KMS-11 (cell line): ENCODE measurements around the gene ESAM.
A peak's percentile ranks its signal among the peaks of the same experiment; 100 is the strongest.

Experiments used
- H2AFZ ChIP-seq: fragments of 200-600 bp; sonication (generic); 2 replicates; pipeline ENCODE4 v1.6.1; 2016; ENCODE audit warnings: antibody characterized with exemption, mixed run types, low read depth
- H3K27ac ChIP-seq: fragments of 200-600 bp; sonication (generic); 2 replicates; pipeline ENCODE4 v1.6.1; 2016; ENCODE audit warnings: mild to moderate bottlenecking, mixed run types
- H3K27me3 ChIP-seq: fragments of 200-600 bp; sonication (generic); 2 replicates; pipeline ENCODE4 v1.6.1; 2017; ENCODE audit warnings: mild to moderate bottlenecking, low read depth, mixed run types, moderate library complexity; ENCODE audit not compliant: insufficient read depth
- H3K36me3 ChIP-seq: fragments of 200-600 bp; sonication (generic); 2 replicates; pipeline ENCODE4 v1.6.1; 2017; ENCODE audit warnings: mild to moderate bottlenecking, mixed run types; ENCODE audit not compliant: insufficient read depth
- H3K4me1 ChIP-seq: fragments of 200-600 bp; sonication (generic); 2 replicates; pipeline ENCODE4 v1.6.1; 2016; ENCODE audit warnings: mild to moderate bottlenecking, low read depth, mixed run types; ENCODE audit not compliant: poor library complexity, severe bottlenecking
- H3K4me2 ChIP-seq: fragments of 200-600 bp; sonication (generic); 2 replicates; pipeline ENCODE4 v1.7.0; 2016; ENCODE audit warnings: mild to moderate bottlenecking, mixed run types
- H3K4me3 ChIP-seq: fragments of 200-600 bp; sonication (generic); IDR thresholded peaks from 2 replicates; pipeline ENCODE4 v1.6.1; 2017; ENCODE audit warnings: low read depth, low read length, mixed read lengths; ENCODE audit not compliant: insufficient read depth
- H3K79me2 ChIP-seq: fragments of 200-600 bp; sonication (generic); 2 replicates; pipeline ENCODE4 v1.6.1; 2016; ENCODE audit warnings: low read depth, mixed run types; ENCODE audit not compliant: insufficient read depth
- H3K9ac ChIP-seq: fragments of 200-600 bp; sonication (generic); 2 replicates; pipeline ENCODE4 v1.6.1; 2016; ENCODE audit warnings: mild to moderate bottlenecking, mixed run types
- H4K20me1 ChIP-seq: fragments of 200-600 bp; sonication (generic); 2 replicates; pipeline ENCODE4 v1.6.1; 2016; ENCODE audit warnings: mild to moderate bottlenecking, mixed run types; ENCODE audit not compliant: insufficient read depth
- TF ChIP-seq, protein P1 (sequence below): fragments of 200-600 bp; sonication (generic); conservative IDR thresholded peaks from 2 replicates; pipeline ENCODE4 v1.6.1; 2017; ENCODE audit warnings: low read depth, mild to moderate bottlenecking, antibody characterized with exemption, low read length, moderate library complexity, mixed read lengths

Gene ESAM

DNA sequence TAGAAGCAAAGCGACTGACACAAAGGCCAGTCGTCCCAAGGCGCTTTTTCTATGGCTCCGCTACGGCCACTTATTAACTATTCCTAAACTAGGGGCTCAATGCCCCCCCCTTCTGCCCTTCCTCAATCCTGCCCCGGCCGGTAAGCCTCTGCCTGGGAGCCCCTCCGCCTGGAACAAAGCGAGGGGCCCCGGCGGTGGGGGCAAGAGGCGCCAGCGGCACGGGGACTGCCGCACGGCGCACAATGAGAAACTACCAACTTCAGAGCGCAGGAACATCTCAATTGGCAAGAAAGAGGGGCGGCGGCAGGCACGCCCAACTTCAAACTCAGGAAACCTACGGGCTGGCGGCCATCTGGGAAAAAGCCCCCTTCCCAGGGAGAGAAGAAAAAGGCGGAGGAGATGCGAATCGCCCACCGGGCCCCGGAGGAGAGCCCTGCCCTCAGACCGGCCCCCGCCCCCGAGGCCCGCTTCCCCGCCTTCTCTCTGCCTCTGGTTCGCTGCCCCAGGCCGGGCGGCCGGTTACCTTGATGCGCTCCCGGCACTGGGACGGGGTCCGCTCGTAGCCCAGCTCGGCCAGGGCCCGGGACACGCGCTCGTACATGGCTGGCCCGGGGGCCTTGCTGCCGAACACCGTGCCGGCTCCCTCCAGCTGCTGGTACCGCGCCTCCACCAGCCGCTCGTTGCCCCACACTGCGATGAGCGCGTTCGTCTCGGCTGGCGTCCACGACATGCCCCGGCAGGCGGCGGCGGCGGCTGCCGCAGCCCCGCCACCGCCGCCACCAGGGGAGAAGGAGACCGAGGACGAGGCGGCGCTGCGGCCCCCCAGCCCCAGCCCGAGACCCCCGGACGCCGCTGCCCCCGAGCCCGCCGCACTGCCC, 37.5 kb upstream of the ESAM start:
- peak overlapping the region; percentile 87 for H2AFZ ChIP-seq
- peaks cover 30% of the 10 kb centered on the region for H3K79me2 ChIP-seq
- H4K20me1 ChIP-seq: no peaks in the 10 kb centered on the region
- H3K4me3 ChIP-seq: no peak overlapping the region
- no peaks in the 10 kb centered on the region for H3K36me3 ChIP-seq
- TF ChIP-seq, protein P1, sequence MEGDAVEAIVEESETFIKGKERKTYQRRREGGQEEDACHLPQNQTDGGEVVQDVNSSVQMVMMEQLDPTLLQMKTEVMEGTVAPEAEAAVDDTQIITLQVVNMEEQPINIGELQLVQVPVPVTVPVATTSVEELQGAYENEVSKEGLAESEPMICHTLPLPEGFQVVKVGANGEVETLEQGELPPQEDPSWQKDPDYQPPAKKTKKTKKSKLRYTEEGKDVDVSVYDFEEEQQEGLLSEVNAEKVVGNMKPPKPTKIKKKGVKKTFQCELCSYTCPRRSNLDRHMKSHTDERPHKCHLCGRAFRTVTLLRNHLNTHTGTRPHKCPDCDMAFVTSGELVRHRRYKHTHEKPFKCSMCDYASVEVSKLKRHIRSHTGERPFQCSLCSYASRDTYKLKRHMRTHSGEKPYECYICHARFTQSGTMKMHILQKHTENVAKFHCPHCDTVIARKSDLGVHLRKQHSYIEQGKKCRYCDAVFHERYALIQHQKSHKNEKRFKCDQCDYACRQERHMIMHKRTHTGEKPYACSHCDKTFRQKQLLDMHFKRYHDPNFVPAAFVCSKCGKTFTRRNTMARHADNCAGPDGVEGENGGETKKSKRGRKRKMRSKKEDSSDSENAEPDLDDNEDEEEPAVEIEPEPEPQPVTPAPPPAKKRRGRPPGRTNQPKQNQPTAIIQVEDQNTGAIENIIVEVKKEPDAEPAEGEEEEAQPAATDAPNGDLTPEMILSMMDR: no peak
- H3K4me1 ChIP-seq: peaks cover 23% of the 10 kb centered on the region
- H3K4me2 ChIP-seq: peak overlapping the region; percentile 97
- H3K27ac ChIP-seq: peak overlapping the region; percentile 59
- H3K27me3 ChIP-seq: no peaks in the 10 kb centered on the region
- peak overlapping the region; percentile 73 for H3K9ac ChIP-seq

DNA sequence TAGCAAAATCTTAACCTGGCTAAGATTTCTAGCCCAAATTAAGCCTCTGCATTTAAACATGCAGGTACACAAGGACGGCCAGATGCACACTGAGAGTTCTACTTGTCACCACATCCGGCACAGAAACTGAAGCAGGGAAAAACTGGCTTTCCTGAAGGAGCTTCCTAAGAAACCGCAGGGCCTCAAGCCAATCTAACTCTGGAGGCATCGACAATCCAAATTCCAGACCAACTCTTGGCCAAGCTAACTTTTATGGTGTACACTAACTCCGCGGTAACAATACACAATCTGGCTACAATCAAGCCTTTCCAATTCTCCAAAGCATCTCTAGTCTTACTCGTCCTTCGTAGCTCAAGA, 36.9 kb upstream of the ESAM start:
- peak overlapping the region; percentile 73; the same call in 1 of the 2 replicates for H3K9ac ChIP-seq
- H3K27me3 ChIP-seq: no peaks in the 10 kb centered on the region
- no peak overlapping the region for H3K4me3 ChIP-seq
- no peaks in the 10 kb centered on the region for H3K36me3 ChIP-seq
- no peaks in the 10 kb centered on the region for H4K20me1 ChIP-seq
- H3K4me1 ChIP-seq: peaks cover 26% of the 10 kb centered on the region
- TF ChIP-seq, protein P1: no peak
- peak overlapping the region; percentile 87; the same call in 1 of the 2 replicates for H2AFZ ChIP-seq
- peak overlapping the region; percentile 59 for H3K27ac ChIP-seq
- peaks cover 35% of the 10 kb centered on the region for H3K79me2 ChIP-seq
- peak overlapping the region; percentile 97 for H3K4me2 ChIP-seq

DNA sequence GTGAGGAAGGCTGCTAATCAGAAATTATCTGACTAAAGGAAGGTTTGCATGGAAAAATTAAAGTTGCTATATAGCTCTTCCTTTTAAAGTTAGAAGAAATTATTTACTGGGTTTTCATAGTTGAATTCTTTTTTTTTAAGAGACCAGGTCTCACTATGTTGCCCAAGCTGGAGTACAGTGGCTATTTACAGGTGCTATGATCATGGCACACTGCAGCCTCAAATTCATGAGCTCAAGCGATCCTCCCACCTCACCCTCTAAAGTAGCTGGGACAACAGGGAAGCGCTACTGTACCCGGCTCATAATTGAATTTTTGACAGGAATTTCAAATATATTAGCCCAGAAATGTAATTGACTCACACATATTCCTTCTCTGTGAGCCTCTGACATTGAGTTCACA, 34.2 kb upstream of the ESAM start:
- TF ChIP-seq, protein P1: no peak
- H3K27ac ChIP-seq: no peak overlapping the region
- H3K4me3 ChIP-seq: no peak overlapping the region
- H3K4me1 ChIP-seq: peaks cover 50% of the 10 kb centered on the region
- no peaks in the 10 kb centered on the region for H4K20me1 ChIP-seq
- no peaks in the 10 kb centered on the region for H3K27me3 ChIP-seq
- H3K79me2 ChIP-seq: peaks cover 50% of the 10 kb centered on the region
- no peak overlapping the region for H3K4me2 ChIP-seq
- H3K36me3 ChIP-seq: no peaks in the 10 kb centered on the region
- no peak overlapping the region for H3K9ac ChIP-seq
- no peak overlapping the region for H2AFZ ChIP-seq

DNA sequence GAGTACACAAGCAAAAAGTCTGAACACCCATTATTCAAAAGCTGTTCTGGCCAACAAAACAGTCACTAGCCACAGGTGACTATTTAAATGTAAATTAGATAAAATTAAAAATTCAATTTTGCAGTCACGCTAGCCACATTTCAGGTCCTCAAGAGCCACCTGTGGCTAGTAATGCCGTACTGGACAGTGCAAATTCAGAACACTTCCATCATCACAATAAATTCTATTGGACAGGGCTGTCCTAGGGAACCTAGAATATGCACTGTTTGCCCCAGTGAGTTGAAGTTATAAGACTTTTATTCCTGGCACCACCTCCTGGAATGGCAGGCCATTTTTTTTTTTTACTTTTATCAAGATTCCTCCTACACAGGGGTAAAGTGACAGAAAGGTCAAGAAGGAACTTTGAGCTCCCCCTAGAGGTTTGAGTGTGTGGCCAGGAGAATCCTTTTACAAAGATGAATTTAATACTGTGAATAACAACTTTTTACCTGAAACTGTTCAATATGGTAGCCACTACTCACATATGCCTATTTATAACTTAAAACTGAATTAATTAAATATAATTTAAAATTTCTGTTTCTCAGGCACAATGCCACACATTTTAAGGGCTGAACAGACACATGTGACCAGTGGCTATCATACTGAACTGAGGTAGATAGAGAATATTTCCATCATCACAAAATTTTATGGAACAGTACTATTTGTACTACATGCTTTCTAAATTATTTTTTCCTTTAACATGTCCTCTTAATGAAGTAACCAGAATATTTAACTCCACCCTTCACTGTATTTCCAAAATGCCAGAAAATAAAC, 31.6 kb upstream of the ESAM start:
- H3K9ac ChIP-seq: no peak overlapping the region

More for the DNA sequence above, 31.6 kb upstream of the ESAM start:
- H3K36me3 ChIP-seq: no peaks in the 10 kb centered on the region
- H3K4me3 ChIP-seq: no peak overlapping the region
- H3K27ac ChIP-seq: no peak overlapping the region
- H3K79me2 ChIP-seq: peaks cover 51% of the 10 kb centered on the region
- no peak overlapping the region for H3K4me2 ChIP-seq
- TF ChIP-seq, protein P1: peak; percentile 67
- H3K27me3 ChIP-seq: no peaks in the 10 kb centered on the region
- no peak overlapping the region for H2AFZ ChIP-seq
- peaks cover 48% of the 10 kb centered on the region for H3K4me1 ChIP-seq
- H4K20me1 ChIP-seq: no peaks in the 10 kb centered on the region
